Stimulated activated CD8-positive, alpha-beta memory T cell treated with anti-CD3 and anti-CD28 coated beads, Interleukin-2, amount 100 ng/mL, for 1 hour (primary cell): ENCODE data around the gene ELFN2.
"Not testable (repeated sequence)": the region's sequence is repeated elsewhere in the genome, so short reads cannot be mapped to it uniquely, and the experiment has no call there.

Source experiments
- DNase-seq, 2 donors: peaks; one replicate each; pipeline ENCODE4 v3.0.0-alpha.2; 2020; ENCODE audit warnings: low read depth in 2 of 2

Gene ELFN2

DNA sequence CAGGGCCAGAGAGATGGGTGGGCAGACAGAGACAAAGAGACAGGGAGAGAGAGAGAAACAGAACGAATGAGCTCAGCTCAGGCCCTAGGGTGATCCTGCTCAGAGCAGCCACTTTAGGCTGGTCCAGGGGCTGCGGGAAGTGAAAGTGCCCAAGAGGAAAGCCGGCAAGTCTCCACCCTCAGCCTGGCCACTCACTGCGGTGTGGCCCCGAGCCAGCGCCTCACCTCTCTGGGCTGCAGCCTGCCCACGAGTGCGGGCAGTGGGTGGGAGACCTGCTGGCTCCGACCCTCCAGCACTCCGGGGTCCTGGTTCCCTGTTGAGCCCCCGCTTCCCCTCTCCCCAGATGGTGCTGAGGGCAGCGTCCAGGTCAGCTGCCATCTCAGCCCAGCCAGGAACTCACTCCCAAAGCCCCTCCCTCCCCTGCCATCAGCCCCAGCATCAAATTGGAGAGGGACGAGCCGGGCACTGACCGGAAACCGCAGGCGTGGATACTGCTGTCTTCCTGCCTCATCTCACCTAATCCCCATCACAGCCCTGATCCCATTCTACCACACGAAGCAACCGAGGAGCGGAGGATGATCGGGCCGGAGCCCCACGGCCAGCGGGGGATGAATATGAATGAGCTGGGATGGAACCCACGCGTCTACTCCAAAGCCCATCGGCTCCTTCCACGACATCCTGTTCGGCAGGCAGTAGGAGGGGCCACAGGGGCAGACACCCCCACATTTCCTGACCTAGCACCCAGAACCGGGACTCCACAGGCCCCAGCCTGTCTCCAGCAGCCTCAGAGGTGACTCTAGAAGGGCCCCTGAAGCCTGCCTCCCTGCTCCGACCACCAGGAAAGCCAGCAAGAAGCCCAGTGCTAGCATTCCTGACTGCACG lies 16.9 kb downstream of the ELFN2 start:
- DNase-seq, result no peak

DNA sequence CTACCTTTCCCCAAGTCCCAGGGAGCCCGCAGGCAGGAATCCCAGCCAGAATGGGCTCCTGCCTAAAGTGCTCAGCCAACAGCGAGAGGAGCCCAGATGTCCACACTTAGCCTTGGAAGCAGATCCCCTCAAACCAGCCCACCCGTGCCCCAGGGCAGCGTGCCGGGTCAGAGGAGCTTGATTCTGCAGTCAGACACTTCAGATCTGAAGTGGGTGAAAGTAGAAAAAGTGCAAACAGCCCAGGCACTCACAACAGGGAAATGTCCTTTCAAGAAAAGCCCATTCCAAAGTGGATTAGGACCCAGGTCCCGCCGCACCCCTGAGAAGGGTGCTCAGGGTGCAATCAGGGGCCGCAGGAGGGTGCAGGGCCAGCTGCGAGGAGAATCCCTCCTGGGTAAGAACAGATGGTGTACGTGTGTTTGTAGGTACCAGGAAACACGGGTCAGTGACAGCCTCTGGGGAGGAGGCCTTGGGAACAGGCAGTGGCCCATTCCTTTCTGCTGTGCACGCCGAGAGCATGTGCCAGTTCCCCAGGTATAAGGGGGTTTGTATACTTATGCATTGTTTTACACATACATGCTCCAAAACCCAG lies 17.7 kb downstream of the ELFN2 start:
- no peak for DNase-seq

DNA sequence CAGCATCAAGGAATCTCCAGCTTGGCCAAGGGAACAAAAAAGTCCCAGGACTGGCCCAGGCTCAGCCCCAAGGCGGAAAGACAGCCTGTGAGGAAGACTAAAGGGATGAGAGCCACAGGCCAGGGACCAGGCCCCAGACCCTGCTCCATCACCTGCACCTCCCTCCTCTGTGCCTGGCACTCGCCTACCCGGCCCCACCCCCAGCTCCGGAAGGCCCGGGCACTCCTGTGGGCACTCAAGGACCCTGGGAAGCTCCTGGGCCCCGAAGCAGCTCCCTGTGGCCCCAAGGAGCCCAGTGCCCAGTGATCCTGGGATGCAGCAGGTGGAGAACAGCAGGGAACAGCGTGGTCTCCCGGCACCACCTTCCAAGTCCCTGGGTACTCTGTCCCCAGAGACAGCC lies 18.2 kb downstream of the ELFN2 start:
- no peak for DNase-seq

DNA sequence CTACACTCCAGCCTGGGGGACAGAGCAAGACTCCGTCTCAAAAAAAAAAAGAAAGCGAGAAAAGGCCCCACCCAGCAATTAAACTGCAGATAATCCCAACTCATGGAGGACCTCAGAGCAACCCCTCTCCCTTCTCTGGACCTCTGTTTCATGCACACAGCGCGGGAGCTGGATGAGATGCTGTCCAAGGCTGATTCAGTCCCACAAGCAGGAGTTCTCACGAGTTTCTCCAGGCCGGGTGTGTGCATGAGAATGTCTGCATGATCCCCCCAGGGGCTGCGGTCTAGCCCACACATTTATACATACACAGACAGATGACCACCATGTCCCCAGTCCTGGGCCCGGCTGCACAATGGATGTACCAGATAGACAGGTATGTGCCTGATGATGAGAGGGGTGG lies 19.4 kb downstream of the ELFN2 start:
- no peak for DNase-seq

DNA sequence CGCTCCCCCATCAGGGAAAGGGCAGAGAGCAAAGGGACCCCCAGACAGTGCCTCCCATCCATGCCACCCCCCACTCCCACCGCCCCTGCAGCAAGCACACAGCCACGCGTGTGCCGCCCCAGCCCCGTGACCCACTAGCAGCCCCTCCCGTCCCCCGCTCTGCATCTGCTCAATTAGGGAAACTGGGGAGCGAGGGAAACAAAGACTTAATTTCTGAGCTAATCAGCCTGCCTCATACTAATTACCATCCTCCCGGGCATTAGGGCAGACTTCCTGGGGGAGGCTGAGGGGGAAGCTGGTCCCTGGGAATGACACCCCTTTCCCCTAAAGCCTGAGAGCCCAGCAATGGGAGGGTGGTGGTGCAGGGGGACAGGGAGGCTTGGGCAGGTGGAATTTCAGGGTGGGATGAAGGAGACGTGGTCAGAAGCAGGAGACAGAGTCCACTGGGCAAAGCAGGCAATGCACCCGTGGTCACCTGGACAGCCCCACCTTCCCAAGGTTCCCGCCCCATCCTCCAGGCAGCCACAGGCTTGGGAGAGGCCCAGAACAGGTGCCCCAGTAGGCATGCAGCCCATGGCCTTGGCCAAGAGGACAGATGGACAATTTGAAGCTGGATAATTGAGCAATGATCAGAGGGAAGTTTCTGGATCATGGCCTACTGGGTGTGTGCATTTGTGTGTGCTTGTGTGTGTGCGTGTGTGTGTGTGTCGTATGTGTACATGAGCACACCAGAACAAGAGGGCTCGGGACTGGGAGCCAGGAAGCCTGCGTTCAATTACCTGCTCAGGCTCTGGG lies 20.6 kb downstream of the ELFN2 start:
- DNase-seq, result no peak

DNA sequence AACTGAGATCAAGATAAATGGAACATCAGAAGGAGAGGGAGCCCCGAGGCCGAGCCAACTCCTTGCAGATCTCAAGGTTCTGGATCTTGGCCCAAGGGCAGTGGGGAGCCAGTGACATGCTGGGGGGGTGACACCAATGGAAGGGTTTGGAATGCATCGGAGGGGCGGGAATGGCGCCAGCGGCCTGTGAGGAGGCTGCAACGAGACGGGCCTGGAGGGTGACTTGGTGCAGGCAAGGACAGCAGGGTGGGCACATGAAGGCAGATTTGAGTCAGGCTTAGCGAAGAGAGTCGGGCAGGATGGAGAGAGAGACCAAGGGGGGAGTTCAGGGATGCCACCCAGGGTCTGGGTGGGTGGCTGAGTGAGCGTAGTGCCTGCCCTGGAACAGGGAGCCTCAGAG lies 23.2 kb downstream of the ELFN2 start:
- DNase-seq, result no peak

DNA sequence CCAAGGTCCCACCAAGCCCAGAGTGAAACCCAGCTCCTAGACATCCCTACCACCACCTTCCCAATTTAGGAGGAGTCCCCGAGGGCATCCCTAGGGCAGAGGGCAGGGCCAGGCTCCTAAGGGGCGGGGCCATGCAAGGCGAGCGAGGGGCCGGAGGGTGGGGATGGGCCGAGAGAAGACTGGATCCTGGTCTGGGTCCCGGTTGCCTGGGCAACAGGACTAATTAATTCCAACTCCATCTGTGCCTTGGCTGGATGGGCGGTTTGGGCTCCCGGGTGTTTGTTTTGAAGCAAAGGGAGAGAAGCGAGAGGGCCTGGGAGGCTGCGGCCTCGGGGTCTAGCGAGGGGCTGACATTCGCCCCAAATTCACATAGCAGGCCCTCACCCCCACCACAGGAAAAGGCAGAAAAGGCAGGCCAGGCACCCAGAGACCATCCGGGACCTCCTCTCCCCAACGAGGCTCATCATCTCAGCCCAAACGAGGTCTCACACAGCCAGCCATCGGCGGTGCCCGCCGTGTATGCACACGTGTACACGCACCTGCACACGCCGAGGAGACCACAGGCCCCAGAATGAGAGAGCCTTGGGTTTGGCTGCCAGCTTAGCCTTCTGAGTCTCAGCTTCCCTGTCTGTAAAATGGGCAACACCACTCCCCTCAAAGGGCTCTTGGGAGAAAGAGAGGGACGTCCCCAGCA lies 23.9 kb downstream of the ELFN2 start:
- no peak for DNase-seq

DNA sequence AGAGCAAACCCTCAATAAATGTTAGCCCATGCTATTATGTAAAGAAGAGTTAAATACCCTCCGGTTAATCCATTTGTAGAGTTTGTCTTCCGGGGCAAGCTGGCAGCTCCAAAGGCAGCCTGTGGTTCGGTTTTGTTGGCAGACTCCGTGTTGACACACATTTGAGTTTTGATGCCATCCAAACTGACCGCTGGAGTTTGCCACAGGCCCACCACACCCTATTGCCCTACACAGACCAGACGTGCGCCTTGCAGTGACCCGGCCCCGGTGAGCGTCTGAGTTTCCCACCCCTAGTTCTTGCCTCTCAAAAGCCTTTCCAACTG lies 25.1 kb downstream of the ELFN2 start:
- no peak for DNase-seq

DNA sequence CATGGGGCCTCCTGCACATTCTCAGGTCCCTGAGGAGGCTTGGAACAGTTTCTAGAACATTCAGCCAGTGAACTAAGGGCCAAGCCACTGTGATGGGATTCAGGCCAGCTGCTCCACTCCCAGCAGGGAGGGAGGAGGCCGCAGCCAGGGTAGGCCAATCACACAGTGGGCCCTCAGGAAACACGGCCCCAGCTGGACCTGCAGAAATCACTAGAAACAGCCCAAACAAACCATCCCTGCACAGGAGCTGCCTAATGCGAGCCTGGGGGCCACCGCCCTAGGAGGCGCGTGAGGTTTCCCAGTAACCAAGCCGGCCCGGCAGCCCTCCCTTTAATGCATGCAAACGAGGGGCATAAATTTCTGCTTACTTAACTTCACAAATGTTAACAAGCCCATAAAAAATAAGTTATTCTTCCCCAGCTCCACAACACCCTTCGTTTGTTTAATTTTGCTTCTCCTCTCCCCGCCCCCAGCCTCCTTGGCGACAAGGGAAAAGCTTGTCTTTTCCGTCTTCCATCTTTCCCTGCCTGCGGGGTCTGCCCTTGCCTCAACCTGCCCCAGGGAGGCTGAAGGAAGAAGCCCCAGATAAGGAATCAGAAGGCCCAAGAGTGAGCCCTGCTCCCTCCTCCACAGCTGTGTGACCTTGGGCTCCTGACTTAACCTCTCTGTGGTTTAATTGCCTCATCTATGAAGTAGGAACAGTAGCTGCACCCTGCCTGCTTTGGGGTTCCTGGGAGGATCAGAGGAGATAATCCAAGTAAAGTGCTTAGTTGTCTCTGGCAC lies 25.7 kb downstream of the ELFN2 start:
- DNase-seq, result no peak

DNA sequence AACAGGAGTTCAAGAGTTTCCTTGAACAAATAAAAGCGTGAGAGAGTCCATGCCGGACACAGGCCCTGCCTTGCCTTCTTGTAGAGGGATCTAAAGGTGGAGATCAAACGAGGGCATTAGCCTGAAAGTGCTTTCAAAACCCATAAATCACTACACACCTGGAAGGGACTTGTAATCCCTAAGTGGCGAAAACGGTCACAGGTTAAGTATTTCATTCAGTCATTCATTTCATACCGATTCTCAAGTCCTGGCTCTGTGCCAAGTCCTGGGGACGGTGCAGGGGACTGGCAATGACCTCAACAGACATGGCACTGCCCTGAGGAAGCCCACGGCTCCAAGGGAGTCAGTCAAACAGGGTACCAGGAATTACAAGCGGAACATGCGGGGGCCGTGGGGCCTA lies 26.6 kb downstream of the ELFN2 start:
- no peak for DNase-seq

DNA sequence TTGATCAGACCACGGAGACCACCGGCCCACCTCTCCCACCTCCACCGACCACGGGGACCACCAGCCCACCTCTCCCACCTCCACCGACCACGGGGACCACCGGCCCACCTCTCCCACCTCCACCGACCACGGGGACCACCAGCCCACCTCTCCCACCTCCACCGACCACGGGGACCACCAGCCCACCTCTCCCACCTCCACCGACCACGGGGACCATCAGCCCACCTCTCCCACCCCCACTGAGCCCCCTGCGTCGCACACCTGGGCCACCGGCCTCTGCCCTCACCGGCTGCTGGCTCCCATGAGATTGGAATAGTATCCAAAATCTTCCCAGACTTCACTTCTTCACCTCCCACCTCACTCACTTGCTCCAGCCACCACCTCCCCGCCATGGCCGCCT lies 27.8 kb downstream of the ELFN2 start:
- not testable (repeated sequence) for DNase-seq

DNA sequence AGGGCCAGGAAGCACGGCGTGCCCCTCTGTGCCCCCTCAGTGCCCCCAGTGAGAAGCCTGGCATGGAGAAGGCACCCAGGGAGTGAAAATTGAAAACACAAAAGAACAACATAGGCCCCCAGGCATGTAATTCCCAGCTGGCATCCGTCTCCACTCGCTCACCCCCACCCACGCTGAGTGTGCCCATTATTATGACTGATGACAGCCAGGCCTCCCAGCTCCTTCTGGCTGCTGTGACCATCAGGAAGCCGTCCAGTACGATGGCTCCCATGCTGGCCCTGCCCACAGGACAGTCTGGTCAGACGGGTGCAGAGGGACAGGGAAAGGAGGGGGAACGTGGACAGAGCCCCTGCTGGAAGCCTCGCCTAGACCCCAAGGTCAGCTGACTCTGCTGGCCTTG lies 30.1 kb downstream of the ELFN2 start:
- DNase-seq, result no peak

DNA sequence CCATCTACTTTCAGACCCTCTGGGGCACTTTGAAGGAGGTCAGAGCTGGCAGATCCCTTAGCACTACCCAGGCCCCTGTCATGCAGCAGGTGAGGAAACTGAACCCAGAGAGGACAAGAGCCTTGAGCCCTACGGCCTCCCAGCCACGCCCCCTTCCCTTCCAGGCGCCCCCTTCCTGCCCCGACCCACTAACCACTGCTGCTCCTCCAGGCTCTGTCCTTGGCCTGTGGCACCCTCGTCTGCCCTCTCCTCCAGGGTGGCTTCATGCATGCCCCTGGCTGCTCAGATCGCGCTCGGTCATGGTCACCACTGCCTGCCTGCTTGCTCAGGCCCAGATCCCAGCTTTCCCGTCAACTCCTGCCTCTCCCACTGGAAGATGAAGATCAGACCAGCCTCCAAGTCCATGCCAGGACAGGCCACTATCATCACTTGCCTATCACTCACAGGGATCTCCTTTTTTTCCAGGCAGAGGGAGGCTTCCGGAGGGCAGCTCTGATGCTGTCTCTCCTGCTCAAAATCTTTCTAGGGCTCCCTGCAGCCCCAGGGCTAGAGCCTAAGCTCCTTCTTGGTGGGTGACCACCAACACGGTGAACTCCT lies 30.7 kb downstream of the ELFN2 start:
- DNase-seq, result no peak

DNA sequence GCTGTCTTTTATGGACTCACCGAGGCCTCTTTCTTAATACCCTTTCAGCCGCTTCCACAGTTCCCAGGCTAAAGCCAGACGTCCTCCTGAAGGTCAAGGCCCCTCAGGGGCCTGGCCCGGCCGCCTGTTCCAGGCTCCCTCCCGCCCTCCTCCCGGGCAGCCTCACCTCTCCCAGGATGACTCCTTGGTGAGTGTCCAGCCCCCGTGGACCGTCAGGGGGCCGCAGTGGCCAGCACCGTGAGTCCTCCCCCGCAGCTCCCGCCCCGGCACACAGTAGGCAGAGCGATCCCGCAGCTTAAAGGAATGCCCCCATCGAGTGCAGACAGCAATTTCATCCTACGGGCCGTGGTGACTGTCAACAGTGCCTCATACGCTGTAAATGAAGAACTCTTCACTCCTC lies 32.9 kb downstream of the ELFN2 start:
- DNase-seq, result no peak

DNA sequence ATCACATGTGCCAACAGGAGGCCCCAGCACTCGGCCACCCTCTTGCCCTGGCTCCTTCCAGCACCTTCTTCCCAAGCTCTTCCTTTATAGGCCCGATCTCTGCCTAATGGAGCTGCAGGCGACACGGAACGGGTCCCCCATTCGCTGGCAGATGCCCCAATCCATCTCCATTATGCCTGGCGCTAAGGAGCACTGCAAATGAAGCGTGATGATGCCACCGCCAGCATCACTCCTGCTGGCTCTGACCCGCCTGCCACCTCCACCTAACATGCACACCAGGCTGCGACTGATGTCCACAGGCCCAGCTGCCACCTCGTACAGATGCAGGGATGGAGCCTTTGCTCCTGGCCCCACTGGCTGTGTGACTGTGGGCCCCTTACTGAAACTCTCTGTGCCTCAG lies 33.5 kb downstream of the ELFN2 start:
- no peak for DNase-seq

DNA sequence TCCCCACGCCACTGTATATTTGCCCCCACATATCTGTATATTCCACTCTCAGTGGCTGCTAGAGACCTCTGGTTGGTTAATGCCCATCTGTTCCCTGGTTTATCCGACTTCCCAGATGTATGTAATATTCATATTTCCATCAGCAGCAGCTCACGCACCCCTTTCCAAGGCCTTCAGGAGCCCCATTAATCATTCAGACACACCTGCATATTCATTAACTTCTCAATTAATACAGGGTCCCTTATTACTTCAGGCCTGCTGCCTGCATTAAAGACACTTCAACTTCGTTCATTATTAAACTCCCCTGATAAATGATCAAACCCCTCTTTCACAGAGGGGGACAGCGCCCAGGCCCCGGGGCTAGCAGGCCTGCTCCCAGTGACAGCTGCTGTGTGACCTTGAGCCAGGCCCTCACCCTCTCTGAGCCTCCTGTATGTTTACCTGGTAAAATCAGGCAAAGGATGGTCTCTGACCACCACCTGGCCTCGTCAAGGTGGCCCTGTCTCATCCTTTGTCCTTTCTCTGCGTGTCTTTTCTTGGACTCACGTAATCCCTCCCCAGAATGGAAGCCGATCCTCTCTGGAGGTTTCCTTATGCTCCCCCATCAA lies 34.5 kb downstream of the ELFN2 start:
- no peak for DNase-seq

DNA sequence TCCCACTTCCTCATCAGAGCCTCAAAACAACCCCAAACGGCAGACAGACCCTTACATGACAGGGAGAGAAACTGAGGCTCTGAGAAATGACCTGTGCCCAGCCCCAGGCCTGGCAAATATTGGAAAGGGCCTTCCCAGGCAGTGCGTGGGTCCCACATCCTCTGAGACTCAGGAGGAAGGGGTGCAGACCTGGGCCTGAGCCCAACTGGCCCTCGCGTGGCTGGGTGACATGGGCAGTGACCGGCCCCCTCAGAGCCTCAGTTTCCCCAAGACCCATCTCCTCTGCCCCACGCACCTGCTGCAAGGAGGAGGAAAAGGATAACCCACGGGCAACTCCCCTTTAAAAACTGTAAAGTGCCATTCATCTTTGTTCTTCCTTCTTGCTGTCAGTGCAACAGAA lies 35.6 kb downstream of the ELFN2 start:
- no peak for DNase-seq

DNA sequence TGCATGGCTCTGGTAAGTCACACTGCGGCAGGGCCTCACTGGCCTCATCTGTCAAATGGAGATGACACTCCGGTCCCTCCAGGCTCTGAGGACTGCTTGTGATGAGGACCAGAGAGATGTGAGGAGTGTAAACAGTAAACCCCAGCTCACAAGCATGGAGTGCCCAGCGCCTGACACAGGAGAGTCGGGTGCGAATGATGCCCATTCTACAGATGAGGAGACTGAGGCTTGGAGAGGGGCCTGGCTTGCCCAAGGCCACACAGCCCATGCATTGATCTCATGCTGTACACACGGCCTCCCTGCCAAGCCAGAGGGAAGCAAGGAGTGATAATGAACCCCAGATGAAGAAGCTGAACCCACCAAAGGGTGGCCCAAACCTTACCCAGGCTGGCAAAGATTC lies 37.2 kb downstream of the ELFN2 start:
- no peak for DNase-seq

DNA sequence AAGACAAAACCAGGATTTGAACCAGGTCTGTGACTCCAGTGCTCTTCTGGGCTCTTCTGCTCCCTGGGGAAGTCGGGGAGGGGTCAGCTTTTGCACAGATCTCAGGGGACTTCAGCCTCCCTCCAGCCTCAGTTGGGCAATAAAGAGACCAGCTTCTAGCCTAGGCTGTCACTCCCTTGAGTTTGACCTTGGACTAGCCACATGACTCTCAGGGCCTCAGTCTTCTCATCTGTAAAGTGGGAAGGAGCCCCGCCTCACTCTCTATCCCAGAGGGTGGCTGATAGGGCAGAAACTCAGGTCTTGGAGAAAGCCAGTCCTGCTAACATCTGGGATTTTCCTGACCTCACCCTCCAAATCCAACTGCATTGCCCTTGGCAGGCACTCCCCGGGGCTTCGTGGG lies 38.7 kb downstream of the ELFN2 start:
- DNase-seq, result no peak

DNA sequence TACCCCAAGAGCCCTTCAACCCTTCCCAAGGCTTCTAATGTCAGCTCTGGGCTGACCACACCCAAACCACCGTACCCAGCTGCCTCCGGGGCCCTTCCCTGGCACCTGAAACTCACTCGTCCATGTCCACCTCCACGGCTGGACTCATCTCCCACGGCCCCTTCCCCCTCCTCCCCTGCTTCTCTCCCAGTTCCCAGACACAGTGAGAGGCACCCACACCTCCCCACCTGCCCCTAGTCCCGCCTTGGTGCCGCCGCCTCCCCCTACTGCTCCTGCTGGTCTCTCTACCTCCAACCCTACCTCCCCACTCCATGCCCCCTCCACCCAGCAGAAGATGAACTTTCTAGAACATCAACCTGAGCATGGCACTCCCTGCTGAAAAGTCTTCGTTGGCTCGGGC lies 39.5 kb downstream of the ELFN2 start:
- DNase-seq, result no peak

DNA sequence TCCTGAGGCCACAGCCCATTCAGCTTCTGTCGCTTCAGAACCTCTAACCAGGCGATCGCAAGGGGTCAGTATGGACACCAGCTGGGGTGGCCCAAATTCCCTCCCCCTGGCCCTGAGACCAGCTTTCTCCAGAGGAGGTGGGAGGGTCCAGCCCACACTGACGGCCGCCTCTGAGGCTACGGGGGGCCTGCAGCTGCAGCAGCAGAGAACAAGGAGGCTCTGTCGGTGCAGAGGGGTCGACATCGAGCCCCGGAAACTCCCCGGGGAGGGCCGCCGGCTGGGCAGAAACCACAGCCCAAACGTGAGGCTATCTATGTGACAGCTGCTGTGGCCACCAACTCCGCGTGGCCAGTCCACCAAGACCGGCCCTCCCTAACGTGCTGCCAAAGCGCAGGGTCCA lies 40.8 kb downstream of the ELFN2 start:
- no peak for DNase-seq
